HG03469 (cell line): ENCODE data around the gene TRIM28.
"Not testable (repeated sequence)": the region's sequence is repeated elsewhere in the genome, so short reads cannot be mapped to it uniquely, and the experiment has no call there.

Experiments used
- ATAC-seq: cut with Tn5 transposase; IDR thresholded peaks from one replicate; pipeline ENCODE4 v1.9.1; 2021; ENCODE audit warnings: mild to moderate bottlenecking, moderate library complexity, moderate number of reproducible peaks; ENCODE audit not compliant: unreplicated experiment

The TRIM28 gene

GRCh38 chr19:58518256-58519086, 25.4 kb upstream of the TRIM28 start:
- no peak for ATAC-seq

GRCh38 chr19:58519087-58519354, 24.8 kb upstream of the TRIM28 start:
- no peak for ATAC-seq

DNA sequence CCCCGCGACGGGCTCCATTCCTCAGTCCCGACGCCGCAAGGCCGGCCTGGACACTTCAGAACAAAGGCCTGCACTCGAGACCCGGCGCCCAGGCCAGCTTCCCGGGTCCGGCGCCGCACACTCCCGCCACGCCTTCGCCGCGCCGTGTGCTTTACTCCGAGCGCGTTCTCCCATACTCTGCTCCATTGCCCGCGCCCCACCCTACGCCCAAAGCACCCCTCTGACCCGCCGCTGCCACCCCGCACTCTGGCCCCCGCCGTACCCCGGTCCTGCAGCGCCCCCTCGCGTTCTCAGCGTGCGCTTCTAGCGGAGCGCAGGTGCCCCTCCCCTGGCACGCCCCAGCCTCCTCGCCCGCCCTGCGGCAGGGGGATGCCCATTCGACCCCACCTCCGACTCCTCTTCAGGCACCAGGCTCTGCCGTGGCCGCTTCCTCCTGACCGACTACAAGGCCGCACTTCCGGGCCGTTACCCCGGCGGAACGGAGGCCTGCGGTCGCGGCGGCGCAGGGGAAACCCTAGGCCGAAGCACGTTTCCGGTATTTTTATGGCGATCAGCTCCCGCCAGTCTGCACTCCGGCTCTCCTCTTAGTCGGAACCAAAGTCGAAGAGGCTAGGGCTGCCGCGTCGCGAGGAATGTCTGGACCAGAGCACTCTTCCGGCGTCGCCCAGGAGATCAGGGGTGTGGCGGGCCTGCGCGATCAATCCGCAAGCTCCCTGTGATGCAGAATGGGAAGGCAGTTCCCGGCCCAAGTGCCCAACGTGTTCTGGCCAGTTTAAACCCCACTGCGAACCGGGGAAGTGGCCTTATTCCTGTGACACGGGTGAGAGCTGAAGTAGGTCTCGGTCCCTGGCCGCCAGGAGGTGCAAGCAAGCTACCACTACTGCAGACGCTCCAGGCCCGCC, 24.3 kb upstream of the TRIM28 start, which contains the start of gene ZBTB45:
Gene ZBTB45, minus strand, starts transcription at position 456 of the 902 bp plus-strand sequence. CDS start 2,137 bp downstream, outside the sequence.
- peak; percentile 52 for ATAC-seq

DNA sequence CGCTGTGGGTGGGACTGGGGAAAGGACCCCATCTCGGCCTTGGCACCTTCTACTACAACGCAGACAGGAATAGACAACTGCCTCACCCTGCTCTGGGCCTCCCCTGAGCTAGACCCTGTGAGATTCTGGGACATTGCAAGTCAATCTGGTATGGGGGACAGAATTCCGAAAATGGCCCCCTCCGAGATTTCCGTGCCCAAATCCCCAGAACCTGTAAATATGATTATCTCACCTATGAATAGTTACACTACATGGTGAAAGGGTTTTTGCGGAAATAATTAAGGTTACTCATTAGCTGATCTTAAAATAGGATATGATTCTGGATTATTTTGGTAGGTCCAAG, 23.6 kb upstream of the TRIM28 start:
- no peak for ATAC-seq

- no peak for ATAC-seq
Measured at GRCh38 chr19:58521651-58522050, 22.2 kb upstream of the TRIM28 start.

GRCh38 chr19:58522709-58523108, 21.2 kb upstream of the TRIM28 start:
- ATAC-seq, result no peak

- ATAC-seq, result no peak
Measured at GRCh38 chr19:58529405-58529804, 14.5 kb upstream of the TRIM28 start.

- ATAC-seq, result no peak
Measured at GRCh38 chr19:58531034-58531840, 12.6 kb upstream of the TRIM28 start.

- ATAC-seq, result no peak
Measured at GRCh38 chr19:58535857-58536256, 8.0 kb upstream of the TRIM28 start.

- no peak for ATAC-seq
Measured at GRCh38 chr19:58536852-58537798, 6.7 kb upstream of the TRIM28 start.

DNA sequence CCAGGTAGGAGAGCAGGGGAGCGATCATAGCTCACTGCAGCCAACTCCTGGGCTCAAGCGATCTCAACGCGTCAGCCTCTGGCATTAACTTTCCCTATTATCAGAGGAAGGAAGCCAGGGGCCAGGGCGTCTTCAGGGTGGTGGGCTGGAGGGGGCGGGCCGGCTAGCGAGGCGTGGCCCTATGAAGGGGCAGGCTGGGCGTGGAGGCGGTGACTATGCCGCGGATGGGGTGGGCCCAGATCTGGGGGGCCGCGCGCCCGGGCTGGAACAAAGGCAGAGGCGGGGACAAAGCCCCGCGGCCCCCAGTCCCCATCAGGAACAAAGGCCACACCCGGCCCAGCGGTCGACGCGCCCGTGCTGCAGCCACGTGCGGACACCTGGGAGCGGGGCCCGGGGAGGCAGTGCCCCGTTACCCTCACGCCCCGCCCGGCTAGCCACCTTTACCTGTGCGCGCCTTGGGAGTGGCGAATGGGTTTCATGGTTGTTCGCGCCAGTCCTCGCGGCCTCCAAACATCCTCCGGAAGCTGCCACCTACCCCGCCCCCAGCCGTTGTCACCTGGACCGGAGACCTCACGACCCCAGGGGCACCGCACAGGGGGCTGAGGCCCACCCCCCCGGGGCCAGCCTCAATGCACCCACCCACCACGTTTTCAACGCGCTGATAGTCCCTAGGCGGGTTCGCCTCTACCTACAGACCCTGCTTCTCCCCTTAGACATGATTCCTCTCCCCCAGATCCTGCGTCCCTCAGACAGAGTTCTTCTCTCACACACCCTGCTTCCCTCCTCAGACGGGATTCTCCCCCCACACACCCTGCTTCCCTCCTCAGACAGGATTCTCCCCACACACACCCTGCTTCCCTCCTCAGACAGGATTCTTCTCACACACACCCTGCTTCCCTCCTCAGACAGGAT, 5.4 kb upstream of the TRIM28 start:
- ATAC-seq, result no peak

GRCh38 chr19:58539169-58539559, 4.7 kb upstream of the TRIM28 start:
- not testable (repeated sequence) for ATAC-seq

DNA sequence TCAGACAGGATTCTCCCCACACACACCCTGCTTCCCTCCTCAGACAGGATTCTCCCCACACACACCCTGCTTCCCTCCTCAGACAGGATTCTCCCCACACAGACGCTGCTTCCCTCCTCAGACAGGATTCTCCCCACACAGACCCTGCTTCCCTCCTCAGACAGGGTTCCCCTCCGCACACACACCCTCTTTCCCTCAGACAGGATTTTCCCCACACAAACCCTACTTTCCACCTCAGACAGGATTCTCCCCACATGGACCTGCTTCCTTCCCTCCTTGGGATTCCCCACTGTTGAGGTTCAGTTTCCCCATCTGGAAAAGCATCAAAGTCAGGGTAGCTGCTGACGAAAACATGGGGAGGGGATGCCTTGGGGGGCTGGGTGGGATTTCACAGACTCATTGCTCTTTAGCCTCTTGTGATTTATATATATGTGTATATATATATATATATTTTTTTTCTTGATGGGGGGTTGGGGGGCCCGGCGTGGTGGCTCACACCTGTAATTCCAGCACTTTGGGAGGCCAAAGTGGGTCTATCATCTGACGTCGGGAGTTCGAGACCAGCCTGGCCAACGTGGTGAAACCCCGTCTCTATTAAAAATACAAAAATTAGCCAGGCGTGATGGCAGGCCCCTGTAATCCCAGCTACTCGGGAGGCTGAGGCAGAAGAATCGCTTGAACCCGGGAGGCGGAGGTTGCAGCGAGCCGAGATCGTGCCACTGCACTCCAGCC, 1.1 kb upstream of the TRIM28 start:
- ATAC-seq, result not testable (repeated sequence)

DNA sequence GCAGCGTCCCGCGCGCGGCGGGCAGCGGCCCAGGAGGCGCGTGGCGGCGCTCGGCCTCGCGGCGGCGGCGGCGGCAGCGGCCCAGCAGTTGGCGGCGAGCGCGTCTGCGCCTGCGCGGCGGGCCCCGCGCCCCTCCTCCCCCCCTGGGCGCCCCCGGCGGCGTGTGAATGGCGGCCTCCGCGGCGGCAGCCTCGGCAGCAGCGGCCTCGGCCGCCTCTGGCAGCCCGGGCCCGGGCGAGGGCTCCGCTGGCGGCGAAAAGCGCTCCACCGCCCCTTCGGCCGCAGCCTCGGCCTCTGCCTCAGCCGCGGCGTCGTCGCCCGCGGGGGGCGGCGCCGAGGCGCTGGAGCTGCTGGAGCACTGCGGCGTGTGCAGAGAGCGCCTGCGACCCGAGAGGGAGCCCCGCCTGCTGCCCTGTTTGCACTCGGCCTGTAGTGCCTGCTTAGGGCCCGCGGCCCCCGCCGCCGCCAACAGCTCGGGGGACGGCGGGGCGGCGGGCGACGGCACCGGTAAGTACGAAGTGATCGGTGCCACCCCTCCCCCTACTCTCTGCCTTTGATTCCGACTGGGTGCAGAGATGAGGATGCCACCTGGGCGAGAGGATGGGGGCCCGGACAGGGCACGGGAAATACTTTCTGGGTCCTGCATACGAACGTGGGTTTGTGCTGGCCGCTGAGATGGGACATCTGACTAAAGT, 874 bp downstream of the TRIM28 start:
- ATAC-seq, result peak; percentile 26

- no peak for ATAC-seq
Measured at GRCh38 chr19:58545286-58546018, 1.6 kb downstream of the TRIM28 start.

DNA sequence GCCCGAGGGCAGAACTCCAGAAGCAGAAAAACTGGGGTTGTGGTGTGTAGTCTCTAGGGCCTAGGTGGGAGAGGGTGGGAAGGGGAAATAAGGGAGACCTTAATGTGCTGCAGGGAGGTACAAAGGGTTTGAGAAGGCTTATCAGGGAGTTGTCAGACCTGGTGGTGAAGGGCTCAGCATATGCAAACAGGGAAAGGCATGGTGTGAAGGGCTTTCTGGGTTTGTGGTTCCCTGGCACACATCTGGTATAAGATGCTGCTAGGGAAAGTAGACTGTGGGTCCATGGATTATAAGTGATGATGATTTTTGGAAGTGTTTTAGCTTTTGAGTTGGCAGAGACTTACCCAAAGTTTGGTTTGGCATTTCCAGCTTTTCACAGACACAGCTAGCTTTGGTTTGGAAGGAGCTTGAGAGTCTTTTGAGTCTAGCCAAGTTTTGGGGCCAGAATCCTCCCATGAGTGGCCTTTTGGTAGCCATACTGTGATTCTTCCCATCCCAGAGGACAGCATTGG, 2.2 kb downstream of the TRIM28 start:
- ATAC-seq, result no peak
